ENCODE results near the gene TSPAN9. TPM values are rescaled to one million over a fixed set of nuclear protein-coding genes. Genes with fewer than 3 reads are reported as not detected.

TSPAN9 gene
- total RNA-seq, 3 donors from 2014 or later (not counting 1 experiment from before 2014, with no cell fraction given): 0.86 to 1.6 (median 1.1) TPM

GRCh38 chr12:3054374-3054773 is 22.8 kb upstream of the TSPAN9 start:
- Histone ChIP-seq H3K4me1 (ENCODE audit: control insufficient read depth, insufficient read depth, low read length) (no peaks in the 10 kb centered on the region), H3K4me3 (ENCODE audit: low read length) (no peak overlapping the region), H3K27ac (ENCODE audit: low read length) (no peak overlapping the region), H3K27me3 (ENCODE audit: control insufficient read depth, insufficient read depth, low read length) (no peaks in the 10 kb centered on the region), H3K9me3 (ENCODE audit: control insufficient read depth, insufficient read depth, low read length) (no peaks in the 10 kb centered on the region), H3K36me3 (ENCODE audit: control insufficient read depth, insufficient read depth, low read length) (no peaks in the 10 kb centered on the region)
- Mint-ChIP-seq H3K4me3 (no peak overlapping the region), H3K9me3 (no peaks in the 10 kb centered on the region), H3K36me3 (no peaks in the 10 kb centered on the region), H3K27ac (no peak overlapping the region), H3K4me1 (no peaks in the 10 kb centered on the region), H3K27me3 (ENCODE audit: low read depth in 2 of 2) (peaks cover 8 to 9% of the 10 kb centered on the region in 2 donors)
- TF ChIP-seq CTCF (IDR thresholded peaks at IDR 0.05): no peak
- intact Hi-C loops (cut with micrococcal nuclease): no loop called here
- DNase-seq (no peak), ATAC-seq (no peak)
- WGBS (ENCODE audit: insufficient coverage): 86% methylated on average over 7 of the region's 7 CpGs

- Histone ChIP-seq H3K36me3 (ENCODE audit: control insufficient read depth, insufficient read depth, low read length) (no peaks in the 10 kb centered on the region), H3K4me1 (ENCODE audit: control insufficient read depth, insufficient read depth, low read length) (no peaks in the 10 kb centered on the region), H3K27ac (ENCODE audit: low read length) (no peak overlapping the region), H3K9me3 (ENCODE audit: control insufficient read depth, insufficient read depth, low read length) (no peaks in the 10 kb centered on the region), H3K4me3 (ENCODE audit: low read length) (no peak overlapping the region), H3K27me3 (ENCODE audit: control insufficient read depth, insufficient read depth, low read length) (no peaks in the 10 kb centered on the region)
- no peak for ATAC-seq
- no peak overlapping the region for H3K4me3 Mint-ChIP-seq
- no peak overlapping the region for H3K27ac Mint-ChIP-seq
- WGBS (ENCODE audit: insufficient coverage): 79% methylated on average over 12 of the region's 12 CpGs
- no peaks in the 10 kb centered on the region for H3K36me3 Mint-ChIP-seq
- TF ChIP-seq CTCF (IDR thresholded peaks at IDR 0.05): no peak
- peaks cover 9 to 11% of the 10 kb centered on the region in 2 donors for H3K27me3 Mint-ChIP-seq (ENCODE audit: low read depth in 2 of 2)
- intact Hi-C loops (cut with micrococcal nuclease): no loop called here
- no peaks in the 10 kb centered on the region for H3K9me3 Mint-ChIP-seq
- DNase-seq: no peak
- no peaks in the 10 kb centered on the region for H3K4me1 Mint-ChIP-seq
Observed at GRCh38 chr12:3055026-3055703, 22.0 kb upstream of the TSPAN9 start.

GRCh38 chr12:3055704-3056467 is 21.3 kb upstream of the TSPAN9 start:
- intact Hi-C loops (cut with micrococcal nuclease): no loop called here
- Mint-ChIP-seq H3K4me1 (no peaks in the 10 kb centered on the region), H3K4me3 (no peak overlapping the region), H3K36me3 (no peaks in the 10 kb centered on the region), H3K27ac (no peak overlapping the region), H3K27me3 (ENCODE audit: low read depth in 2 of 2) (peaks cover 9 to 13% of the 10 kb centered on the region in 2 donors), H3K9me3 (no peaks in the 10 kb centered on the region)
- Histone ChIP-seq H3K36me3 (ENCODE audit: control insufficient read depth, insufficient read depth, low read length) (no peaks in the 10 kb centered on the region), H3K27me3 (ENCODE audit: control insufficient read depth, insufficient read depth, low read length) (no peaks in the 10 kb centered on the region), H3K27ac (ENCODE audit: low read length) (no peak overlapping the region), H3K4me3 (ENCODE audit: low read length) (no peak overlapping the region), H3K9me3 (ENCODE audit: control insufficient read depth, insufficient read depth, low read length) (no peaks in the 10 kb centered on the region), H3K4me1 (ENCODE audit: control insufficient read depth, insufficient read depth, low read length) (no peaks in the 10 kb centered on the region)
- no peak for TF ChIP-seq CTCF (IDR thresholded peaks at IDR 0.05)
- 87% methylated on average over 7 of the region's 8 CpGs for WGBS (ENCODE audit: insufficient coverage)
- DNase-seq (no peak), ATAC-seq (no peak)

All from natural killer cell (primary cell).